SK-N-MC (cell line): ENCODE measurements around the gene TAF11L3.

Source experiments
- EZH2 ChIP-seq: fragments of 200-600 bp; sonication (generic); IDR thresholded peaks from one replicate; pipeline ENCODE4 v1.6.1; 2017; ENCODE audit warnings: antibody characterized with exemption
- FOXP2 ChIP-seq: optimal IDR thresholded peaks from 2 replicates; pipeline ENCODE3; 2011; ENCODE audit warnings: mild to moderate bottlenecking, moderate library complexity; ENCODE audit not compliant: insufficient read depth; ENCODE audit errors: extremely low read length, control extremely low read depth
- POLR2AphosphoS5 ChIP-seq: IDR thresholded peaks from 2 replicates; pipeline ENCODE4 v1.6.1; 2012; ENCODE audit warnings: mild to moderate bottlenecking, low read depth, low read length, borderline replicate concordance

DNA sequence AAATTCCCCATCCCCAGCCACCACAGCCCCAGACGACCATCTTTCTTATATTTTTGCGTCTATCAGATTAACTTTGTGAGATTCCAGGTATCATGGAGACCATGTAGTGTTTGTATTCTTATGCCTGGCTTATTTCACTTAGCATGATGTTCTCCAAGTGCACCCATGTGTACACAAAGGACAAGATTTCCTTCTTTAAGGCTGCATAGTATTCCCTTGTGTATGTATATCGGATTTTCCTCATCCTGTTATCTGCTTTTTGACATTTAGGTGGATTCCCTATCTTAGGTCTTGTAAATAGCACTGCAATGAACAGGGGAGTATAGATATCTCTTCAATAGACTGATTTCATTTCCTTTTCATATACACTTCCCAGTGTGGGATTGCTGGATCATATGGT is 25.4 kb upstream of the TAF11L3 start:
- TF ChIP-seq EZH2 (no peak), POLR2AphosphoS5 (no peak), FOXP2 (no peak)
